HG02943 (cell line): ENCODE data around the gene PSMA8.
"Not testable (repeated sequence)": the region's sequence is repeated elsewhere in the genome, so short reads cannot be mapped to it uniquely, and the experiment has no call there.

Experiments used
- ATAC-seq: cut with Tn5 transposase; IDR thresholded peaks from one replicate; pipeline ENCODE4 v1.9.1; 2021; ENCODE audit warnings: mild to moderate bottlenecking, low read depth, moderate library complexity; ENCODE audit not compliant: unreplicated experiment

PSMA8 gene

GRCh38 chr18:26228562-26229260, 95.0 kb downstream of the PSMA8 start:
- ATAC-seq, result no peak

DNA sequence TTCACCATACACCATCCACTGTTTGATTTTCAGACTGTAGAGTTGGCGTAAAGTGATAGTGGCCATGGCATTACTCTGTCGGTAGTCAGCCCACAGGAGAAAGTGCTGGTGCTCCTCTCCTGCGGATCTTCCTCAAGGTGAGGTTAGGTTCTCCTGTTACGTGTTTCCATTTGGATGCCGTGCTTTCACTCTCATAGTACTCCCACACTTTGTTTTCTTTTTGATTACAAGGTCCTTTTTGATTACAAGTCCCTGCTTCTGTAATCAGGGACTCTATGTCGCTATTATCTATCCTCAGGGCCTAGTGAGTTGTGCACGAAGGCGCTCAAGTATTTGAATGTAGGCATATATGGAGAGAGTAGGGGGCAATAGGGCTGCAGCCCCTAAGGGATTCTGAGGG, 96.8 kb downstream of the PSMA8 start:
- ATAC-seq, result no peak

DNA sequence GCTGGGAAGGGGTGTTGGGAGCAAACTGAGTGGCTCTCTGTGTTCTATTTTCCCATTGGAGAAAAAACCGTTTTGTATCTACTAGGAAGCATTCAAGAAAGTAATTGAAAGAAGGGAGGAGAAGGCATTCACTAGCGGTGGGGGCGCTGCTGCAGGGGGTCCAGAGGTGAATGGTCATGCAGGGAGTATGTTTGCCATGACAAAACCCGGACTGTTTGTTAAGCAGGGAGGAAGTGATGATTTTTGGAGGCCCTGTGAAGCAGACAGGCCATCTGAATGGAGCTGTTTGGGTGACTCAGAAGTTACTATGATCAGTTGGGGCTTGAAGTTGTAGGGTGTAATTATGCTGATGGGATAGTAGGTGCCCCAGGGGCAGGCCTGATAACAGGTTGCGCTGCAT, 99.5 kb downstream of the PSMA8 start:
- no peak for ATAC-seq

GRCh38 chr18:26237363-26237762, 103.7 kb downstream of the PSMA8 start:
- ATAC-seq, result not testable (repeated sequence)

- not testable (repeated sequence) for ATAC-seq
These were observed 105.0 kb downstream of the PSMA8 start for GRCh38 chr18:26238718-26239117.

DNA sequence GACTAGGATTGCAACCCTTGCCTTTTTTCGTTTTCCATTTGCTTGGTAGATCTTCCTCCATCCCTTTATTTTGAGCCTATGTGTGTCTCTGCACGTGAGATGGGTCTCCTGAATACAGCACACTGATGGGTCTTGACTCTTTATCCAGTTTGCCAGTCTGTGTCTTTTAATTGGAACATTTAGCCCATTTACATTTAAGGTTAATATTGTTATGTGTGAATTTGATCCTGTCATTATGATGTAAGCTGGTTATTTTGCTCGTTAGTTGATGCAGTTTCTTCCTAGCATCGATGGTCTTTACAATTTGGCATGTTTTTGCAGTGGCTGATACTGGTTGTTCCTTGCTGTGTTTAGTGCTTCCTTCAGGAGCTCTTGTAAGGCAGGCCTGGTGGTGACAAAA, 108.7 kb downstream of the PSMA8 start:
- not testable (repeated sequence) for ATAC-seq
